Skeletal muscle tissue (tissue), 4 donors: Measurements from ENCODE around the gene CDH4. TPM values are rescaled to one million over a fixed set of nuclear protein-coding genes. Genes with fewer than 3 reads are reported as not detected.

Experiments used
- H3K27ac ChIP-seq: one replicate; pipeline ENCODE4 v1.7.0; 2013; ENCODE audit warnings: mild to moderate bottlenecking, low read depth, low read length, inconsistent platforms
- H3K27me3 ChIP-seq, 3 donors: one replicate each; pipeline ENCODE4 v1.7.0; 2013; ENCODE audit warnings: low read length in 3 of 3; ENCODE audit not compliant: control insufficient read depth in 3 of 3, insufficient read depth in 3 of 3
- H3K36me3 ChIP-seq, 3 donors: one replicate each; pipeline ENCODE4 v1.7.0; 2013; ENCODE audit warnings: low read length in 3 of 3; ENCODE audit not compliant: control insufficient read depth in 3 of 3, insufficient read depth in 3 of 3
- H3K4me1 ChIP-seq, 3 donors: one replicate each; pipeline ENCODE4 v1.7.0; 2013; ENCODE audit warnings: low read length in 3 of 3, mild to moderate bottlenecking in 3 of 3; ENCODE audit not compliant: control insufficient read depth in 3 of 3, insufficient read depth in 3 of 3
- H3K4me3 ChIP-seq, 3 donors: one replicate each; pipeline ENCODE4 v1.7.0; 2013; ENCODE audit warnings: low read length in 3 of 3
- H3K9ac ChIP-seq, 3 donors: one replicate each; pipeline ENCODE4 v1.7.0; 2013; ENCODE audit warnings: low read length in 3 of 3, mild to moderate bottlenecking in 3 of 3, moderate library complexity in 2 of 3, low read depth in 1 of 3
- H3K9me3 ChIP-seq, 3 donors: one replicate each; pipeline ENCODE4 v1.7.0; 2013; ENCODE audit warnings: low read length in 3 of 3; ENCODE audit not compliant: control insufficient read depth in 3 of 3
- total RNA-seq: library from RNA; depleted of rRNA; stranded (reverse); fragments of >200 nt; gene quantifications from one replicate; pipeline ENCODE4 v1.2.3, GENCODE V29; 2014
- donor health status: Osteomylitis.

The CDH4 gene
- total RNA-seq, 1 donor from 2014 or later = 0.52 TPM

DNA sequence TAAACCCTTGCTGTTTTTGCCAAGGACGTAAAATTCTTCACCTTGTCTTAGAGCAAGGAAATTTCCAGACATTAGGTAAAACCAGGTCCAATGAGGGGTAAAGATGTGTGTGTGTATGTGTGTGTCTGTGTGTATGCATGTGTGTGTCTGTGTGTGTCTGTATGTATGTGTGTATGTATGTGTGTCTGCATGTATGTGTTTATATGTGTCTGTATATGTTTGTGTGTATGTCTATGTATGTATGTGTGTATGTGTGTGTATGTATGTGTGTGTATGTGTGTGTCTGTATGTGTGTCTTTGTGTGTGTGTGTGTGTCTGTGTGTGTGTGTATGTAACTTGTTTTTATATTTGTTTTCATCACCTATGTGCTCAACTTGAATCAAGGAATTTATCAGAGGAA is 439.9 kb downstream of the CDH4 start:
- no peaks in the 10 kb centered on the region for H3K36me3 ChIP-seq
- no peak overlapping the region for H3K9ac ChIP-seq
- peaks cover 9 to 30% (median 16%) of the 10 kb centered on the region in 3 donors for H3K27me3 ChIP-seq
- H3K27ac ChIP-seq = no peak overlapping the region
- H3K4me3 ChIP-seq = no peak overlapping the region
- no peaks in the 10 kb centered on the region for H3K4me1 ChIP-seq
- no peaks in the 10 kb centered on the region for H3K9me3 ChIP-seq

DNA sequence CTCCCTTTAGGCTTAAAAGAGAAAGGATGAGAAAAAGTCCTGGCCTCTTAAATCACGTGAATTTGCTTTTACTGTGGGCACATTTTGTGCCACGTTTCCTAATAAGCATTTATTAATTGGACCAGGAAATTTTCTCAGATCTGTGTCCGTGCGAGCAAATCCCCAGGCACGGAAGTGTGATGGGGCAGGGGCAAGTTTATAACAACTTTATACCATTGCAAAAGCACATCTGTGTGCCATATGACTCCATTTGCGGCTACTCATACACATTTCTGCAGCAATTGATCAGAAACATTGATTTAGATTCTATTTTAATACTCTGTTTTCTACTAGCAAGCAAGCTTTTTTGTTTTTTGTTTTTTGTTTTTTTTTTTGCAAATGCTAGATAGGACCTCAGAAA is 440.4 kb downstream of the CDH4 start:
- peaks cover 9 to 27% (median 17%) of the 10 kb centered on the region in 3 donors for H3K27me3 ChIP-seq
- no peaks in the 10 kb centered on the region for H3K9me3 ChIP-seq
- H3K4me3 ChIP-seq = no peak overlapping the region
- no peak overlapping the region for H3K27ac ChIP-seq
- no peaks in the 10 kb centered on the region for H3K4me1 ChIP-seq
- no peak overlapping the region for H3K9ac ChIP-seq
- no peaks in the 10 kb centered on the region for H3K36me3 ChIP-seq

DNA sequence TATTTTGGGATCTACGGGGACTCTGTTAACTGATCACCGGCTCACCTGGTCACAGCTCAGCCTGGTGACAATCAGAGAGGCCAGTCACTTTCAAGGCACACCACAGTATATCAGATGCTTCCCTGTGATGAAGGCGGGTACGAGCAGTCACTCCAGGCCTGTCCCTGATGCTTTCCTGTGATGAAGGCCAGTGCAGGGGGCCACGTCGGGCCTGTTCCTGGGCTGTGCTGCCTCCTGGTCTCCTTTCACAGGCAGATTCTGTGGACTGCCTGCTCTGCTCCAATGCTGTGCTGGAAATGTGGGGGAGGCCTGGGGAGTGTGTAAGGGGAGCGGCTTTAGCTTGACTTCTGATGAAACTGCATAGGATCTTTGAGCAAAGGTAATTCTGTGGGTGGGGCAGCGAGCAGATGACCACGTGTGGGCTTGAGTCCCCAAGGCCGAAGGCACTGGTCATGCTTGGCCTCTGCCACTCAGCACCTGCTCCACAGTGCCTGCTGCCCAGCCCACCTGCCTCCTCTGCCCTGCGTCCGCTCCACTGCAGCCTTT is 441.1 kb downstream of the CDH4 start:
- peaks cover 7 to 22% (median 21%) of the 10 kb centered on the region in 3 donors for H3K27me3 ChIP-seq
- no peak overlapping the region for H3K27ac ChIP-seq
- H3K9me3 ChIP-seq = no peaks in the 10 kb centered on the region
- no peak overlapping the region for H3K9ac ChIP-seq
- no peaks in the 10 kb centered on the region for H3K36me3 ChIP-seq
- H3K4me3 ChIP-seq = no peak overlapping the region
- H3K4me1 ChIP-seq = no peaks in the 10 kb centered on the region

DNA sequence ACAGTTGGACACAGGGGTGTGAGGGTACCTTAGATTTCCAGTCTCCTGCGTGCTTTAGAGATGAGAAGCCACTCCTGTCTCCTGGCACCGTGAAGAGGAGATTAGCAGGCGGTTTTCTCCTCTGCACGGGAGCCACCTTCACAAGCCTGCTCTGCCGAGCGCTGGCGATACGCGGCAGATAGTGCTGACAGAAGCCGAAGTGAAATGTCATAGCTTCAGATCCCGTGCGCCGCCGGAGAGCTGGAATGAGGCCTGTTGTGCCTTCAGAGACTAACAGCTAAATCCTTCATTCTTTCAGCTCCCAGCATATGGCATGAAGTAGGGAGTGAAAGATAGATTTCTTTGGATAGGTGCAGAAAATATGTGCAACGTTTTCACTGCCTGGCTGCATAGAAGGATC is 442.6 kb downstream of the CDH4 start:
- Histone ChIP-seq H3K4me3 (no peak overlapping the region), H3K4me1 (no peaks in the 10 kb centered on the region), H3K27ac (no peak overlapping the region), H3K36me3 (no peaks in the 10 kb centered on the region), H3K27me3 (peaks cover 0 to 25% (median 19%) of the 10 kb centered on the region in 3 donors), H3K9me3 (peaks cover 0 to 3% (median 0%) of the 10 kb centered on the region in 3 donors), H3K9ac (no peak overlapping the region)

DNA sequence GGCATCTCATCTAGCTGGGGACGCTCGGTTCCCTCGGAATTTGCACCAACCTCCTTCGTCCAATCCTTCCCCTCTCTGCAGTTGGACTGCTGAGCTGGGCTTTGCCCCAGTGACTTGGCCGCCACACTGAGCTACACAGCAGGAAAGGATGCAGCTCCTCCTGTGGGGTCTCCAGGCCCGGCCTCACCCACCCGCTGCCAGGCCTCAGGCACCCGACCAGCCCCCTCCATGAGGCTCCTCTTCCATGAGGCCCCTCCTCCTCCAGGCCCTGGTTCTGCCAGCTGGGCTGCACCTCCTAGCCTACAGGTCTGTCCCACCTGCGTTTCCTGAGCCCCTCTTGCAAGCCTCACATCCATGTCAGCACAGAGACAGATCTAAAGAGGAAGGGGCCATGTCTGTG is 443.7 kb downstream of the CDH4 start:
- Histone ChIP-seq H3K27ac (no peak overlapping the region), H3K4me3 (no peak overlapping the region), H3K36me3 (no peaks in the 10 kb centered on the region), H3K27me3 (peaks cover 0 to 23% (median 14%) of the 10 kb centered on the region in 3 donors), H3K9ac (no peak overlapping the region), H3K4me1 (no peaks in the 10 kb centered on the region), H3K9me3 (peaks cover 0 to 3% (median 0%) of the 10 kb centered on the region in 3 donors)

DNA sequence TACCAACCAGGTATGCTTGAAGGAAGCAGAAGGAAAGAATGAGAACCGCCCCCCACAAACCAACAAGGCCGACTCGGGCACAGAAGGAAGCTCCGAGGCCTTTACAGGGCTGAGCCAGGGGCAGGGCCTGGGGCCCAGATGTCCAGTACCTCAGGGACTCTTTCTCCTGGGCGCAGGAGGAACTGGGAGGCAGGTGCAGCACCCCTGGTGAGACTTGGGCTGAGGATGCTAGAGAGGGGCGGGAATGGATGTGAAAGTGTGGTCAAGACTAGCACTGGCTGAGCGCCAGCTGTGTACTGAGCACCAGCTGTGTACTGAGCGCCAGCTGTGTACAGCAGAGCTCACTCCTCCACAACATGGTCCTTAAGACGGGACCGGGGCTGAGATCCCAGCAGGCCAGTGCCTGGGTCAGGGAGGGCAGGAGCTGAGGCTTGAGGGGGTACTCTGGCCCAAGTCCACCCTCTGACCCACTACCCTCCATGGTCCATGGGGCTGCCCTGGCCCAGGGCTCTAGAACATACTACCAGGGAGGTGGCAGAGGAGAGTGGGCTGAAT is 444.2 kb downstream of the CDH4 start:
- H3K4me1 ChIP-seq = no peaks in the 10 kb centered on the region
- no peak overlapping the region for H3K4me3 ChIP-seq
- H3K9me3 ChIP-seq = peaks cover 0 to 3% (median 0%) of the 10 kb centered on the region in 3 donors
- H3K9ac ChIP-seq = no peak overlapping the region
- no peaks in the 10 kb centered on the region for H3K36me3 ChIP-seq
- peaks cover 0 to 23% (median 14%) of the 10 kb centered on the region in 3 donors for H3K27me3 ChIP-seq
- no peak overlapping the region for H3K27ac ChIP-seq

DNA sequence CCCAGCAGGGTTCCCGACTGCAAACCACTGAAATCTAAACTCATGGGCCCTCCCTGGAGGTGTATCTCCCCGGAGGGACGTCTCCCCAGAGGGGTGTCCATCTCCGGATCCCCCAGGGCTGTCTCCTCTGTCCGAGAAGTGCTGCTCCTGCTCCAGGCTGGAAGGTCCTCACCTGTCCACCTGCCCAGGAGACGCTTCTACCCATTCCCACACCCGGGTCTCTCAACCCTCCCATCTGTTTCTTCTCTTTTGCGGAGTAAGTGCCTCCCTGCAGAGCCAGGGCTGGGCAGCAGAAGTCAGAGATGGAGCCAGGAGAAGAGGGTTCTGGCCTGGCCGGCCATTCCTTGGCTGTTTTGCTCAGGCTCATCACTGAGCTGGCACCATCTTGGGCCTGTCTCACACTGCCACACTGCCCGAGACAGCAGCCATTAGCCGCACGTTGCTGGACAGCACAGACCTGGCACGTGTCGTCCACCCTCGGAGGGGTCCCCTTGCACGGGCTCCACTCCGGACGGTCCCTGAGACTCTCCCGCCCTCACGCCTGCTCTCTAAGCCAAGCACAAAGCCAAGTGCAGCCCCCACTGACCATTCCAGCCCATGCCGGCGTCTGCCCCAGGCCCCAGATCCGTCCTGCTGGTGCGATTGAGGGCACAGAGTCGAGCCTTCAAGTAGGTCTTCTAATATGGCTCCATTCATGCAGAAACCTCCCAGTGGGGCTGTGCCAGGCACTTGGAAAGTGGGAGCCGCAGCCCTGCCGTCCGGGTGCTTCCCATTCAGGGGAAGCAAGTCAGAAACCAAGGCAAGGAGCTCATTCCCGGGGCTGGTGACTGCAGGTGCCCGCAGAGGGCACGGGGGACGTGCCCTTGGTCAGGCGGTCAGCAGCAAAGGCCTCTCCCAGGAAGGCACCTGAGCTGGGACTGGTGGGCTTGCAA is 445.9 kb downstream of the CDH4 start:
- Histone ChIP-seq H3K9ac (no peak overlapping the region), H3K4me1 (no peaks in the 10 kb centered on the region), H3K9me3 (peaks cover 0 to 3% (median 0%) of the 10 kb centered on the region in 3 donors), H3K4me3 (no peak overlapping the region), H3K27ac (no peak overlapping the region), H3K27me3 (peaks cover 0 to 23% (median 17%) of the 10 kb centered on the region in 3 donors), H3K36me3 (no peaks in the 10 kb centered on the region)

DNA sequence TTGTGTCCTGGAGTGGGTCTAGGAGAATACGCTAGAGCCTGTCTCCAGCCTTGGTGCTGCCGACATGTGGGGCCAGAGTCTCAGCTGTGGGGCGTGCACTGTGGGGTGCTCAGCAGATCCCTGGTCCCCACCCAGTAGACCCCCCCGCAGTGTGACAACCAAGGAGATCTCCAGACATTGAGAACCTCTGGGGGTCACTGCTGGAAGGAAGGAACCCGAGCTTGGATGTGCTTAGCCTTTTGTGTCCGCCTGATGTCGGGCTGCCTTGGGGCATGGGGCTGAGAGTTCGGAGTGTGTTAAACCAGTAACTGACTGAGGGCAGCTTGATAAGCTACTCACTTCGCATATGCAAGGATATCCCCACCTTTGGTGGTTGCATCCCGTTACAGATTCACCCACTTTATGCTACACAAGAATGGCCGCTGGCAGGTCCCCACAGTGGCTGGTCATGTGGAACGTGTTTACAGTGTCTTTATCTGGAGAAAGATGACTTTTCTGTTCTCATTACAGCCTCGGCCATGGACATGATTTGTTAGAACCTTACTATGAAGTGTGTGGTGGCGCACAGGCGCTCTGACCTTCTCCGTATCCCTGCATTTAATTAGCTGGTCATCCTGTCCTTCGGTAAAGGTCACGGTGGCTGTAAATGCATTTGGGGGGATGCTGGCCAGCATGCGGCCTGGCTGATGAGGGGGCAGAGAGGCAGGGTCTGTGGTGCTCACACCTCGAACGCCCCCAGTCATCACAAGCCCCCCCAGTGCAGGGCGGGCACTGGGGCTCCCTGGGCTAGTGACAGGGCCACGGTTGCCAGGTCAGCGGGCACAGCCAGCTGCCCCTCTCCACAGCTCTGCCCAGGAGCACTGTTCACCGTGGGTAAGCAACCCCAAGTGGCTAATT is 446.8 kb downstream of the CDH4 start:
- H3K27me3 ChIP-seq = peaks cover 0 to 23% (median 22%) of the 10 kb centered on the region in 3 donors

DNA sequence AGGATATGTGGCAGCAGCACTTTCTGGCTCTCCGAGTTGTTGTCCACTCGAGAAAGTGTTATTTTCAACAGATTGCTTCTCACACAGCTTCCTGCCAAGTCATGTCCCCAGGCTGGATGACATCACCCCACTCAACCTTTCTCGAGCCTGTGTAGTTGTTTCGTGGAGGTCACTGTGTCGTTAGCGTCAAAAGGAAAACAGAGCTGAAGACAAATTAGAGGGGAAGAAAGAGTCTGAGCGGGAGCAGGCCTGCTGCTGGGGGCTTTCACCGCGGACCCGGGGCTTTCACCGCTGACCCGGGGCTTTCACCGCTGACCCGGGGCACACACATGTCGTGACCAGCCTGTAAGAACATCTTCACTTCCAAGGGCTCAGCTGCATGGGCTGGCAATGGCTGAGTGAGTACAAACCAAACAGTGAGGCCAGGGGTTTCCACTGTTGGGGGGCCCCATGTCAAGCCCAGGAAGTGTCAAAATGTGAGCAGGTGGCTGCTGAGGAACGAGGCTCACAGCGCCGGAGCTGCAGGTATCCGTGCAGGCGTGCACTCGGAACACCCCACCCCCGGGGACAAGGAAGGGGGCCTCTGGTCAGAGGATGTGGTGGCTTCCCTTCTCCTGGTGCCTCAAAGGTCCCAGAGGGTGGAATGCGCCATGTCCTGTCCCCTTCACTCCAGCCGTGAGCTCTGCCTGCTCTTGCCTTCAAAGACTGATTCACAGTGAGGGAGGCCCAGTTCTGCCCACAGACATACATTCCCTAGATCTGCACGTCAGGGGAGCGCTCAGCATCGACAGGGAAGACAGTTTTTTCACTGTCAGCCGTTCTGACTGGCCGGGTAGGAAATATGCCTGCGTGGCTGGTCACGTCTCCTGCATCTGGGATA is 447.7 kb downstream of the CDH4 start:
- peaks cover 0 to 3% (median 0%) of the 10 kb centered on the region in 3 donors for H3K9me3 ChIP-seq
- H3K27me3 ChIP-seq = peaks cover 0 to 25% (median 24%) of the 10 kb centered on the region in 3 donors
- H3K27ac ChIP-seq = no peak overlapping the region
- H3K9ac ChIP-seq = no peak overlapping the region
- no peak overlapping the region for H3K4me3 ChIP-seq
- no peaks in the 10 kb centered on the region for H3K4me1 ChIP-seq
- H3K36me3 ChIP-seq = no peaks in the 10 kb centered on the region

More for the DNA sequence above, 446.8 kb downstream of the CDH4 start:
- Histone ChIP-seq H3K9ac (no peak overlapping the region), H3K27ac (no peak overlapping the region), H3K4me3 (no peak overlapping the region), H3K36me3 (no peaks in the 10 kb centered on the region), H3K4me1 (no peaks in the 10 kb centered on the region), H3K9me3 (peaks cover 0 to 3% (median 0%) of the 10 kb centered on the region in 3 donors)
